KMS-11 (cell line): ENCODE measurements around the gene CACNG4.

Experiments
- H2AFZ ChIP-seq: fragments of 200-600 bp; sonication (generic); 2 replicates; pipeline ENCODE4 v1.6.1; 2016; ENCODE audit warnings: antibody characterized with exemption, mixed run types, low read depth
- H3K27ac ChIP-seq: fragments of 200-600 bp; sonication (generic); 2 replicates; pipeline ENCODE4 v1.6.1; 2016; ENCODE audit warnings: mild to moderate bottlenecking, mixed run types
- H3K27me3 ChIP-seq: fragments of 200-600 bp; sonication (generic); 2 replicates; pipeline ENCODE4 v1.6.1; 2017; ENCODE audit warnings: mild to moderate bottlenecking, low read depth, mixed run types, moderate library complexity; ENCODE audit not compliant: insufficient read depth
- H3K36me3 ChIP-seq: fragments of 200-600 bp; sonication (generic); 2 replicates; pipeline ENCODE4 v1.6.1; 2017; ENCODE audit warnings: mild to moderate bottlenecking, mixed run types; ENCODE audit not compliant: insufficient read depth
- H3K4me1 ChIP-seq: fragments of 200-600 bp; sonication (generic); 2 replicates; pipeline ENCODE4 v1.6.1; 2016; ENCODE audit warnings: mild to moderate bottlenecking, low read depth, mixed run types; ENCODE audit not compliant: poor library complexity, severe bottlenecking
- H3K4me2 ChIP-seq: fragments of 200-600 bp; sonication (generic); 2 replicates; pipeline ENCODE4 v1.7.0; 2016; ENCODE audit warnings: mild to moderate bottlenecking, mixed run types
- H3K4me3 ChIP-seq: fragments of 200-600 bp; sonication (generic); IDR thresholded peaks from 2 replicates; pipeline ENCODE4 v1.6.1; 2017; ENCODE audit warnings: low read depth, low read length, mixed read lengths; ENCODE audit not compliant: insufficient read depth
- H3K79me2 ChIP-seq: fragments of 200-600 bp; sonication (generic); 2 replicates; pipeline ENCODE4 v1.6.1; 2016; ENCODE audit warnings: low read depth, mixed run types; ENCODE audit not compliant: insufficient read depth
- H3K9ac ChIP-seq: fragments of 200-600 bp; sonication (generic); 2 replicates; pipeline ENCODE4 v1.6.1; 2016; ENCODE audit warnings: mild to moderate bottlenecking, mixed run types
- H4K20me1 ChIP-seq: fragments of 200-600 bp; sonication (generic); 2 replicates; pipeline ENCODE4 v1.6.1; 2016; ENCODE audit warnings: mild to moderate bottlenecking, mixed run types; ENCODE audit not compliant: insufficient read depth
- CTCF ChIP-seq: fragments of 200-600 bp; sonication (generic); conservative IDR thresholded peaks from 2 replicates; pipeline ENCODE4 v1.6.1; 2017; ENCODE audit warnings: low read depth, mild to moderate bottlenecking, antibody characterized with exemption, low read length, moderate library complexity, mixed read lengths

CACNG4 gene

GRCh38 chr17:67026341-67026740 lies 61.8 kb downstream of the CACNG4 start:
- Histone ChIP-seq H3K4me2 (no peak overlapping the region), H4K20me1 (no peaks in the 10 kb centered on the region), H3K4me1 (no peaks in the 10 kb centered on the region), H3K9ac (no peak overlapping the region), H3K4me3 (no peak overlapping the region), H3K27me3 (no peaks in the 10 kb centered on the region), H3K79me2 (no peaks in the 10 kb centered on the region), H3K27ac (no peak overlapping the region), H3K36me3 (no peaks in the 10 kb centered on the region), H2AFZ (no peak overlapping the region)
- TF ChIP-seq CTCF: no peak

DNA sequence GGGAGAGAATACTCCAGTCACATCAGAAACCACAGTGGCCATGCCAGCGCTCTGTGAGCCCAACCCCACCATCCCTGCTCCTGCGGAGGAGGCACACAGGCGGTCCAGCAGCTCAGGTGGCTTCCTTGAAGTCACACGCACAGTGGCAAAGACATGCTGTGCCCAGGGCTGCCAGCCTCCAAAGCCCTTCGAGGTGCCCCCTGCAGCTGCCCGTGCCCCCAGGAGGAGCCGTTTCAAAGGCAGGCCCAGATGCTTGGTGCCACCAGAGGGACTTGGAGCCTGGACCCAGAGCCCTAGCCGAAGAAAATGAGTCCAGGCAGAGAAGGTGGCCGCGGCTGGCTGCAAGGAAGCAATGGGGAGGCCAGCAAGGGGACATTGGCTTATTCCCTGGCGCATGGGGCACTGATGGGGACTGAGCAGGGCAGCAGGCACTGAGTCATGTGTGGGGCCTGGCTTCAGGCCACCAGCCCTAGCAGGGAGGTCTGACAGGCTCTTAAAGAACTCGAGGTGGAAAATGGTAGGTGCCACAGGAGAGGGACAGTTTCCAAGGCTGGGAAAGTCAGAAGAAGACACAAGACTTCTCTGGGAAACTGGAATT lies 62.6 kb downstream of the CACNG4 start:
- H3K9ac ChIP-seq: no peak overlapping the region
- H2AFZ ChIP-seq: no peak overlapping the region
- H3K27ac ChIP-seq: no peak overlapping the region
- H4K20me1 ChIP-seq: no peaks in the 10 kb centered on the region
- H3K27me3 ChIP-seq: 0 out of 2 replicates have a peak, but pooled peaks cover 3% of the 10 kb centered on the region
- H3K4me2 ChIP-seq: no peak overlapping the region
- no peaks in the 10 kb centered on the region for H3K36me3 ChIP-seq
- no peaks in the 10 kb centered on the region for H3K79me2 ChIP-seq
- H3K4me3 ChIP-seq: no peak overlapping the region
- no peak for TF ChIP-seq CTCF
- H3K4me1 ChIP-seq: no peaks in the 10 kb centered on the region

DNA sequence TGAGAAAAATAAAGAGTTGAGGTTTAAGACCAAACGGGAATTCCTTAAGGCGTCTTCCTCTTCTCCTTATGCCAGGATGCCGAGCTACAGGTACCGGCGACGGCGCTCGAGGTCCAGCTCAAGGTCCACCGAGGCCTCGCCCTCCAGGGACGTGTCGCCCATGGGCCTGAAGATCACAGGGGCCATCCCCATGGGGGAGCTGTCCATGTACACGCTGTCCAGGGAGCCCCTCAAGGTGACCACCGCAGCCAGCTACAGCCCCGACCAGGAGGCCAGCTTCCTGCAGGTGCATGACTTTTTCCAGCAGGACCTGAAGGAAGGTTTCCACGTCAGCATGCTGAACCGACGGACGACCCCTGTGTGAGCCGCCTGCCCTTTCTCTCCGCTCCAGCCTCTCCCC lies 66.1 kb downstream of the CACNG4 start:
- H3K4me3 ChIP-seq: no peak overlapping the region
- H3K27me3 ChIP-seq: 0 out of 2 replicates have a peak, but pooled peaks cover 3% of the 10 kb centered on the region
- no peaks in the 10 kb centered on the region for H3K79me2 ChIP-seq
- TF ChIP-seq CTCF: no peak
- H2AFZ ChIP-seq: no peak overlapping the region
- H3K27ac ChIP-seq: no peak overlapping the region
- H4K20me1 ChIP-seq: no peaks in the 10 kb centered on the region
- no peaks in the 10 kb centered on the region for H3K4me1 ChIP-seq
- H3K9ac ChIP-seq: no peak overlapping the region
- no peaks in the 10 kb centered on the region for H3K36me3 ChIP-seq
- H3K4me2 ChIP-seq: no peak overlapping the region

DNA sequence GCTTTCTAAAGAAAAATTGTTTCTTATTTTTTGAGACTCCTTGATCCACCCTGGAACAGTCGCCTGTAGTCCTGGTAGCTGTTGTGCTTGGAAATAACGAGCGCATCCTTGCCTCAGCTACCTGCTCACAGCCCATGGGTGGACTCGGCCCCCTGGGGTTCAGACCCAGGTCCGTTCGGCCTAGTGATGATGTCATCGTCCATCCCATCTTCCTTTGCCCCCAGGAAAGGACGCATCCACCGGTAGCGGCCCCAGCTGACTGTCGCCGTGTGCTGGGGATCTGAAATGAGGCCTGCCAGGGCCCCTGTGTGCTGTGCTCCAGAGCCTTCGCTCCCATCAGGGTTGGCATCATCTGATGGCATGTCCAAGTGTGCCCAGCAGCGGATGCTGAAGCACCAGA lies 67.9 kb downstream of the CACNG4 start:
- Histone ChIP-seq H3K4me2 (no peak overlapping the region), H3K4me3 (no peak overlapping the region), H2AFZ (no peak overlapping the region), H3K79me2 (no peaks in the 10 kb centered on the region), H3K36me3 (no peaks in the 10 kb centered on the region), H3K4me1 (no peaks in the 10 kb centered on the region), H4K20me1 (no peaks in the 10 kb centered on the region), H3K27me3 (0 out of 2 replicates have a peak, but pooled peaks cover 3% of the 10 kb centered on the region), H3K27ac (no peak overlapping the region), H3K9ac (no peak overlapping the region)
- no peak for TF ChIP-seq CTCF
